Epithelial cell of proximal tubule (primary cell): ENCODE measurements around the gene NUP210. TPM values are rescaled to one million over a fixed set of nuclear protein-coding genes. Genes with fewer than 3 reads are reported as not detected.

ENCODE experiments used
- DNase-seq: peaks from one replicate; pipeline ENCODE4 v3.0.0-alpha.2; 2011; ENCODE audit warnings: low read depth
- H3K4me3 ChIP-seq: 2 replicates; pipeline ENCODE4 v1.5.1; 2011; ENCODE audit warnings: low read depth, mild to moderate bottlenecking, low read length
- CTCF ChIP-seq: conservative IDR thresholded peaks from 2 replicates; pipeline ENCODE4 v1.5.1; 2012; ENCODE audit warnings: low read depth, mild to moderate bottlenecking, low read length
- total RNA-seq: library from RNA; depleted of rRNA; stranded (reverse); fragments of >200 nt; gene quantifications from 2 replicates; pipeline ENCODE4 v1.2.3, GENCODE V29; 2015

NUP210 gene
- total RNA-seq, 1 donor from 2014 or later, result 40.1 TPM

DNA sequence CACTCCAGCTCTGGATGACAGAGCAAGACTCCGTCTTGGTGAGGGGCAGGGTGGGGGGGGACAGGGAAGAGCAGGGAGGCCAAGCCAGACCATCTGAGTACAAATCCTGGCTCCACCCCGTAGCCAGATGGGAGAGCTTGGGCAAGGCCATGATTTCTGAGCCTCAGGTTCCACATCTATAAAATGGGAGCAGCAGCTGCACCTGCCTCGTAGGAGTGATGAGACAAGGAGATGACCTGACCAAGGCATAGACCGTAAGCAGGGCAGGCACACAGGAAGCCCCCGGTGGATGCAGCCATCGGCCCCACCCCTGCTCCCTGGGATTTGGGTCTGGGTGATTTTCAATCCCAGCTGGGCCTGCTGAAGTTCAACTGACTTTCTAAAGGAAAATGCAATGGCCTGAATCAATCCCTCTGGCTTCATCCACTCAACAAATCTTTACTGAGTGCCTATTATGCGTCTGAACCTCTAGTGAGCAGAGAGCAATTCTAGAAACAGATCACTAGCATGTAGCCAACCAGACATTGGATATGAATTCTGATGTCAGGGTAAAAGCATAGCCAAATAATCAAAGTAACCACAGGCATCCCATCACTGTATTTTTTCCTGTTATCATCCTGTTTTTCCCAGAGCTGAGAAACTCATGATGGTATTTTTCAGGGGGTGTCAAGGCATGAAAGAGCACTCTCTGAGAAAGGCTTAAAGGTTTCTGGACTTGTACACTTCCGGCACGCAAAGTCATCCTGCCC, 141.2 kb downstream of the NUP210 start:
- H3K4me3 ChIP-seq, result no peak overlapping the region
- no peak for TF ChIP-seq CTCF
- no peak for DNase-seq

- no peak for DNase-seq
- H3K4me3 ChIP-seq, result no peak overlapping the region
- no peak for TF ChIP-seq CTCF
Observed at GRCh38 chr3:13277860-13278531, 142.1 kb downstream of the NUP210 start.

DNA sequence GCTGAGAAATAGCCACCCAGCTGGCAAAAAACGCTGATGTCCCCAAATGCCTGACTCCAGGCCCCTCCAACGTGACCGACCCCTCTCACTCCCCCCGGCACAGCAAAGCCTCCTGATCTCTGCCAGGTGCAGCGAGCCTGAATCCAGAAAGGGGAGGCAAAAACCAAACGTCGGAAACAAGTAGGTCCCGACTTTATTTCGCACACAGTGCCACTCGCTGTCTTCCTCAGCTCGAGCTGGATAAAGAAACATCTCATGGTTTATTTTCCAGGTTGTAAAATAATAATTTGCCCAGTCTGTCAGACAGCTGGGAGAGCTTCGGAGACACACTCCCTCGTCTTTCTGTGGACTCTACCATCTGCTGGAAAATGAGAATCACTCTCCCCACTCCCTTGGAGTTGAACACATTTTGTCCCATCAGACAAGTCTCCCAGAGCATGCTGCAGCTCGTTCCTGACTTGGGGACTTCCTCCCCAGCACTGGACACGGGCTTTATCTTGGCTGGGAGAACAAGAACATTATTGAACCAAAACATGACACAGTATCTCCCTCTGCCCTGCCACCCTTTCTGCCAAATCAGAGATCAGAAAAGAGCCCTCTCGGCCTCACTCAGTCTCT, 142.8 kb downstream of the NUP210 start:
- H3K4me3 ChIP-seq, result no peak overlapping the region
- no peak for TF ChIP-seq CTCF
- no peak for DNase-seq

DNA sequence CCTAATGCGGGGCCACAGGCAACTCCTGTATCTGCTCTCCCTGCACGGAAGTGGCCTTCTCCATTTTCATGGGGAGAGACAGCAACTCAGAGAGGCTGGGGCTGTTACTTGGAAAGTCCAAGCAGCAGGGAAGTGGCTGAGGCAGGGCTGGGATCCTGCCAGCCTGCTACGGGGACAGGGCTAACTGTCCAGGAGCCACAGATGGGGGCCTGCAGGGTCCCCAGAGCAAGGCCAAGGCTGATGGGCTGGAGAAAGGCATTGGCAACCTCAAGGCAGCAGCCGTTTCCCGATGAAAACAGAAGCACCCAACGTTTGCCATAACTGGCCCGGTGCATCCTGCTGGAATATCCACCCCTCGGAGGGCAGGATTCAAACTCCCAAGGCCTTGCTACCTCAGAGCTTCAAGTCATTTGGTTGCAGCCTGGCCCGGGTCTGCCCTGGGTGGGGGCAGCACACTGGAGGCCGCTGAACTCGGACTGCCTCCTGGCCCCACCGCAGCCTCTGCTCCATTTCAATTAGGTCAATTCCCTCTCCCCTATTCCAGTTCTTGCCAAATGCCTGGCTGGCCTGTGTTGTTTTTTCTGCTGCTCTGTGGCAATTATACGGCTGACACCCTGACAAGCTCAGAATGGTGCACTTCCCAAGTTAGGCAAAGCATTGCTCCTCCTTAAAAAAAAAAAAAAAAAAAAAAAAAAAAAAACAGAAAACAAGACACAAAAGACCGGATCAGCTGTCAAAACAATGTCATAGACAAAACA, 143.5 kb downstream of the NUP210 start:
- DNase-seq, result no peak
- TF ChIP-seq CTCF, result no peak
- H3K4me3 ChIP-seq, result no peak overlapping the region

GRCh38 chr3:13275376-13276005, 144.6 kb downstream of the NUP210 start:
- H3K4me3 ChIP-seq, result no peak overlapping the region
- no peak for TF ChIP-seq CTCF
- no peak for DNase-seq

DNA sequence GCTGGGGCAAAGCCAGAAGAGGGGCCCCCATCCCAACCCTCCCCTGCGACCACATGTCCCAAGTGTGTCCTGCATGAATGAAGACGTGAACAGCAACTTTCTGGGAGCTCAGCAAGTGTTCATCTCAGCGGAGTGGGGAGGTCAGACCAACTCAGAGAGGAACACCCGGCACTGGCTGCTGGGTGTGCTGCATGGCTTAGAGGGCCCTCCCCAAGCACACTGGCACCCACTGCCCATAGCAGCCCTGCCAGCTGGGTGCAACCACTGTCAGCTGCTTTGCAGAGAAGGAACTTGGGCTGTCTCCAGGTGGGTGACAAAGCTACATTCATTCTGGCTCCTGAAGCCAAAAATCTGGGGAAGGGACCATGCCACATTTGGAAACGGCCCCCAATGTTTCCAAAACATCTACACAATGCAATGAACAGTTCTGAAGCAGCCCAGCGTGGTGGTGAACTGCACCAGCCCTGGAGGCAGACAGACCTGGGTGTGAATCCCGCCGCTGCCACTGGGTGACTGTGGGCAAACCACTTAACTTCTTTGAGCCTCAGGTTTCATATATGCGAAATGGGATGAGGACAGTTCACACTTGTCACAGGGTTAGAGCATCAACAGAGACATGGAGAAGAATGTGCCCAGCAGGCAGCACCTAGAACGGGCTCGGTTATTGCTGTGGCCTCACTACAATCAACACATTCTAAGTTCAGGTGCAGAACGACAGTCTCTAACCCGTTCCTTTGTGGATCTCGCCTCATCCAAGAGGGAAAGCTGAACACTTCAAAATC, 145.4 kb downstream of the NUP210 start:
- DNase-seq, result no peak
- no peak for TF ChIP-seq CTCF
- no peak overlapping the region for H3K4me3 ChIP-seq
